ELR (cell line): ENCODE data around the gene PRM2.

Experiments
- DNase-seq: peaks from one replicate; pipeline ENCODE4 v3.0.0-alpha.2; 2015; ENCODE audit warnings: low read depth

Gene PRM2

DNA sequence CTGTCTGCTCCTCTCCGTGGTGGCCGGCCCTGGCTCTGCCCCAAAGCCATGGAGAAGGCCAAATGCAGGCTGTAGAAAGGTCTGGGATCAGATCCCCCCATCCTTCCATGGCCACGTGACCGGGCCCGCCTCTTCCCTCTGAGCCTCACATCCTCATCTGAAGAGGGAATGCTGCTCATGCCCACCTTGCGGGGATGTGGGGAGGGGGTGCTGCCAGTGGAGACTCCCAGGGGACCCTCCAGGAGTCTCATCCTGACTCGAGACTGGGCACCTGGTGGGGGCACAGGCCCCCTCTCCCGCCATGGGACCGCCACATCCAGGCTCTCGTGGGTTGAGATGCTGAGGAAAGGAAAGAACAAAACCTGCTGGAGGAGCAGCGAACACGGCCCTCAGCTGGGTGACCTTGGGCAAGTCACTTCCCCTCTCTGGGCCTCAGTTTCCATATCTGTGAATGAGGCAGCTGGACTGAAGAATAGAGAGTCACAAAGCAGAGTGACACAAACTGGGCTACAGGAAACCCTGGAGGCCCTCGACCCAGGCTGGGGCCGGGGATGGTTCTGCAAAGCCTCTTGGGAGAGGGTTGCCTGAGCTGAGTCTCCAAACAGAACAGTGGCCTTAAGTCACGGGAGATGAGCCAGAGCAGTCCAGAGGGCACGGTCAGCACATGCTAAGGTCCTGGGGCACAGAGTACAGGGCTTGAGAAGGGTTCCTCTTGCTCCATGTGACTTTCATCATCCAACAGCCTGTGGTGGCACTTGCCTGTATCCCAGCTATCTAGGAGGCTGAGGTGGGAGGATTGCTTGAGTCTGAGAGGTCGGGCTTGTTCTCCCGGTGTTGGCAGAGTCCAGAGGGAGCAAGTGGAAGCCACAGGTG, 50.4 kb downstream of the PRM2 start:
- no peak for DNase-seq
